Transverse colon (tissue), 4 donors: ENCODE results near the gene SULF2. TPM values are rescaled to one million over a fixed set of nuclear protein-coding genes. Genes with fewer than 3 reads are reported as not detected.

Source experiments
- DNase-seq: peaks from one replicate; pipeline ENCODE4 v3.0.0-alpha.2; 2019
- H3K27ac ChIP-seq, 4 donors: fragments of 200-600 bp; sonication (generic); 2 replicates each; pipeline ENCODE4 v1.5.1; 2016 to 2018; ENCODE audit warnings: inconsistent platforms in 4 of 4
- H3K27me3 ChIP-seq: fragments of 200-600 bp; sonication (generic); 2 replicates; pipeline ENCODE4 v1.5.1; 2017; ENCODE audit warnings: inconsistent platforms
- H3K36me3 ChIP-seq, 4 donors: fragments of 200-600 bp; sonication (generic); 2 replicates each; pipeline ENCODE4 v1.5.1; 2017 to 2019; ENCODE audit warnings: inconsistent platforms in 4 of 4
- H3K4me1 ChIP-seq, 4 donors: fragments of 200-600 bp; sonication (generic); 2 replicates each; pipeline ENCODE4 v1.5.1; 2017 to 2020; ENCODE audit warnings: inconsistent platforms in 4 of 4
- H3K4me3 ChIP-seq, 4 donors: fragments of 200-600 bp; sonication (generic); 1 replicate in 1 of 4; 2 replicates in 3 of 4; pipeline versions ENCODE4 v1.5.1 to v1.6.1; 2017 to 2019; ENCODE audit warnings: inconsistent platforms in 4 of 4
- H3K9me3 ChIP-seq, 2 donors: fragments of 200-600 bp; sonication (generic); 2 replicates each; pipeline ENCODE4 v1.5.1; 2017 to 2019; ENCODE audit warnings: inconsistent platforms in 2 of 2
- EP300 ChIP-seq: sonication (generic); formaldehyde crosslinking; IDR thresholded peaks from one replicate; pipeline ENCODE4 v1.6.1; 2017; ENCODE audit warnings: antibody characterized with exemption, low read depth
- POLR2A ChIP-seq: fragments of 450-650 bp; IDR thresholded peaks from one replicate; pipeline ENCODE4 v1.6.1; 2016; ENCODE audit warnings: antibody characterized with exemption, mild to moderate bottlenecking, moderate library complexity
- POLR2AphosphoS5 ChIP-seq, 3 donors: sonication (generic); formaldehyde crosslinking; IDR thresholded peaks; one replicate each; pipeline ENCODE4 v1.6.1; 2016; ENCODE audit warnings: antibody characterized with exemption in 3 of 3
- WGBS, 2 donors: methylation state at CpG; one replicate each; pipeline ENCODE4 v1.1.5; 2018; ENCODE audit warnings: low coverage in 1 of 2; 5-methylcytosine and 5-hydroxymethylcytosine counted together
- in situ Hi-C, 4 donors: fragments of 200-750 bp; cut with MboI; loops; one replicate each; pipeline versions ENCODE4 v1.15.0 to v1.15.1; 2017; ENCODE audit warnings: low sequenced_read_pairs in 3 of 4, low pct_ligation_motif_present in 1 of 4, low pct_unique_long_range_greater_than_20kb in 1 of 4
- intact Hi-C: fragments of 100-400 bp; cut with DNase I; formaldehyde crosslinking; loops from one replicate; pipeline ENCODE4 v1.15.1; 2023; ENCODE audit warnings: low total_unique reads
- total RNA-seq, 4 donors: library from RNA; depleted of rRNA; stranded (reverse); fragments of >200 nt; gene quantifications; one replicate each; pipeline ENCODE4 v1.1.0, GENCODE V29; 2016
- TF ChIP-seq, protein P1 (sequence below), 5 experiments: fragments of 200-600 bp in 3 of 5; fragments of 450-650 bp in 2 of 5; sonication (generic) in 3 of 5; IDR thresholded peaks; 1 replicate in 2 of 5; 2 replicates in 3 of 5; pipeline ENCODE4 v1.5.1; 2016 to 2017; ENCODE audit warnings: antibody characterized with exemption in 5 of 5, inconsistent platforms in 3 of 5, mild to moderate bottlenecking in 2 of 5, moderate library complexity in 1 of 5

Gene SULF2
- total RNA-seq, 4 donors from 2014 or later, result 103 to 257 (median 191) TPM

- in situ Hi-C loops (no loop called here), intact Hi-C loops (no loop called here)
- Histone ChIP-seq H3K27ac (no peak overlapping the region), H3K27me3 (no peaks in the 10 kb centered on the region), H3K4me1 (peaks cover 0 to 6% (median 0%) of the 10 kb centered on the region in 4 donors), H3K4me3 (no peak overlapping the region), H3K36me3 (no peaks in the 10 kb centered on the region), H3K9me3 (no peaks in the 10 kb centered on the region)
- WGBS, 2 donors, result 89 to 100% methylated on average over 1 to 5 of the region's 5 CpGs
- TF ChIP-seq POLR2AphosphoS5 (IDR thresholded peaks at IDR 0.05), result no peak
- TF ChIP-seq EP300, result no peak
- TF ChIP-seq, protein P1, sequence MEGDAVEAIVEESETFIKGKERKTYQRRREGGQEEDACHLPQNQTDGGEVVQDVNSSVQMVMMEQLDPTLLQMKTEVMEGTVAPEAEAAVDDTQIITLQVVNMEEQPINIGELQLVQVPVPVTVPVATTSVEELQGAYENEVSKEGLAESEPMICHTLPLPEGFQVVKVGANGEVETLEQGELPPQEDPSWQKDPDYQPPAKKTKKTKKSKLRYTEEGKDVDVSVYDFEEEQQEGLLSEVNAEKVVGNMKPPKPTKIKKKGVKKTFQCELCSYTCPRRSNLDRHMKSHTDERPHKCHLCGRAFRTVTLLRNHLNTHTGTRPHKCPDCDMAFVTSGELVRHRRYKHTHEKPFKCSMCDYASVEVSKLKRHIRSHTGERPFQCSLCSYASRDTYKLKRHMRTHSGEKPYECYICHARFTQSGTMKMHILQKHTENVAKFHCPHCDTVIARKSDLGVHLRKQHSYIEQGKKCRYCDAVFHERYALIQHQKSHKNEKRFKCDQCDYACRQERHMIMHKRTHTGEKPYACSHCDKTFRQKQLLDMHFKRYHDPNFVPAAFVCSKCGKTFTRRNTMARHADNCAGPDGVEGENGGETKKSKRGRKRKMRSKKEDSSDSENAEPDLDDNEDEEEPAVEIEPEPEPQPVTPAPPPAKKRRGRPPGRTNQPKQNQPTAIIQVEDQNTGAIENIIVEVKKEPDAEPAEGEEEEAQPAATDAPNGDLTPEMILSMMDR (IDR thresholded peaks at IDR 0.05), result no peak
- TF ChIP-seq POLR2A, result no peak
- no peak for DNase-seq
Observed at GRCh38 chr20:47706345-47706744, 78.9 kb downstream of the SULF2 start.

DNA sequence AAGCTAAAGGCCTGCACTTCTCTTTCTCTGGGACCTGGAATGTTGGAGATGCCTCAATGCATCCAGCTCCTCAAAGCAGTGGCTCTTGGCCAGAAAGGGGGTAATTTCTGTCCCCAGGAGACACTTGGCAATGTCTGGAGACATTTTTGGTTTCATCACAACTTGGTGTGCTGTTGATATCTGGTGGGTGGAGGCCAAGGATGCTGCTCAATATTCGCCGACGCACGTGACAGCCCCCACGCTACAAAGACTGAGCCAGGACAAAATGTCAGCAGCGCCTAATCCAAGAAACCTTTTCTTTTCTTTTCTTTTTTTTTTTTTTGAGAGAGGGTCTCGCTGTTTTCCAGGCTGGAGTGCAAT, 79.8 kb downstream of the SULF2 start:
- Histone ChIP-seq H3K36me3 (no peaks in the 10 kb centered on the region), H3K27ac (peak overlapping the region in 1 of 4 donors; percentile 50), H3K4me1 (peaks cover 0 to 6% (median 0%) of the 10 kb centered on the region in 4 donors), H3K27me3 (no peaks in the 10 kb centered on the region), H3K9me3 (no peaks in the 10 kb centered on the region), H3K4me3 (no peak overlapping the region)
- TF ChIP-seq EP300, result no peak
- TF ChIP-seq, protein P1 (IDR thresholded peaks at IDR 0.05), result no peak
- in situ Hi-C loops, result no loop called here
- intact Hi-C loops, result no loop called here
- WGBS, 2 donors, result 72 to 85% methylated on average over 7 of the region's 7 CpGs
- no peak for DNase-seq

GRCh38 chr20:47704746-47705496, 80.4 kb downstream of the SULF2 start:
- TF ChIP-seq POLR2AphosphoS5 (IDR thresholded peaks at IDR 0.05), result no peak
- in situ Hi-C loops (no loop called here), intact Hi-C loops (no loop called here)
- Histone ChIP-seq H3K4me1 (peaks cover 0 to 6% (median 0%) of the 10 kb centered on the region in 4 donors), H3K9me3 (no peaks in the 10 kb centered on the region), H3K4me3 (no peak overlapping the region), H3K27ac (peak overlapping the region in 2 of 4 donors; percentile 28 to 50), H3K27me3 (no peaks in the 10 kb centered on the region), H3K36me3 (no peaks in the 10 kb centered on the region)
- 56 to 66% methylated on average over 8 to 15 of the region's 15 CpGs for WGBS, 2 donors
- no peak for DNase-seq

DNA sequence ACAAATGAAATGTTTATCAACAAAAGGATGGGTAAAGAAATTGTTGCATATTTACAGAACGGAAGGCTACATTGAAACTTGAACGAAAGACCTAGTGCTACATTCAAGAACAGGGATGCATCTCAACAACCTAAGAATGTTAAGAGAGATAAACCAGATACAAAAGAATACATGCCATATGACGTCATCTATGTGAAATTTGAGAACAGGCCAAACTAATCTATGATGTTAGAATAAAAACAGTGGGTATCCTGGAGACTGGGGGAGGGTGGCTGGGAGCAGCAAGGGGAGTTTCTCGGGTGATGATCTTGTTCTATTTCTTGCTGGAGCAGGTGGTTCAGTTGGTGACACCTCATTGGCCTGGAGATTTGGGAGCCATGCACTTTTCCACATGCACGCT, 81.5 kb downstream of the SULF2 start:
- in situ Hi-C loops, result no loop called here
- peaks cover 0 to 6% (median 0%) of the 10 kb centered on the region in 4 donors for H3K4me1 ChIP-seq
- TF ChIP-seq POLR2A (no peak), POLR2AphosphoS5 (IDR thresholded peaks at IDR 0.05) (peak in 2 of 3 donors; percentile 12 to 49), EP300 (no peak)
- TF ChIP-seq, protein P1 (IDR thresholded peaks at IDR 0.05), result no peak
- no peak overlapping the region for H3K27ac ChIP-seq
- no peak overlapping the region for H3K4me3 ChIP-seq
- DNase-seq, result no peak
- WGBS, 2 donors, result 72 to 75% methylated on average over 5 of the region's 5 CpGs
- no peaks in the 10 kb centered on the region for H3K9me3 ChIP-seq
- intact Hi-C loops, result no loop called here
- no peaks in the 10 kb centered on the region for H3K27me3 ChIP-seq
- H3K36me3 ChIP-seq, result no peaks in the 10 kb centered on the region

DNA sequence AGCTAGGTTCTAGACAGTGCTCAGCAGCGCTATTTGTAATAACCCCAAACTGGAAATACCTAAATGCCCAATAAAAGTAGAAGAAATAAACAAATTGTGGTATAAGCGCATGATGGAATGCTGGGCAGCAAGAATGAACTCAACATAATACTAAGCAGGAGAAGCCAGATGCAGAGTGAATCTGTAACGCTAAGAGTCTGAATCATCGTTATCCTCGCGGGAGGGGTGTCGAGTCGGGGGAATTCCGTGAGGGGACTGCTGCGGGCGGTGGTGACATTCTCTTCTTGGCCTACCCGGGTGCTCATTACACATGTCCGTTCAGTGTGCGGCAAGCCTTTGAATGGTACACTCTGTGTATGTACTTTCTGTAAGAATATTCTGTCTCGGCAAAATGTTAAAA, 83.7 kb downstream of the SULF2 start:
- no peak overlapping the region for H3K27ac ChIP-seq

More for the DNA sequence above, 83.7 kb downstream of the SULF2 start:
- in situ Hi-C loops, result no loop called here
- intact Hi-C loops, result no loop called here
- no peak for TF ChIP-seq POLR2A
- TF ChIP-seq, protein P1 (IDR thresholded peaks at IDR 0.05), result no peak
- no peak for TF ChIP-seq POLR2AphosphoS5 (IDR thresholded peaks at IDR 0.05)
- no peak for TF ChIP-seq EP300
- Histone ChIP-seq H3K36me3 (no peaks in the 10 kb centered on the region), H3K4me3 (no peak overlapping the region), H3K9me3 (no peaks in the 10 kb centered on the region), H3K4me1 (peaks cover 0 to 6% (median 0%) of the 10 kb centered on the region in 4 donors), H3K27me3 (no peaks in the 10 kb centered on the region)
- no peak for DNase-seq
- WGBS, 2 donors, result 72 to 93% methylated on average over 9 to 15 of the region's 15 CpGs
